WTC11 (cell line): ENCODE measurements around the gene PIWIL4. TPM values are rescaled to one million over a fixed set of nuclear protein-coding genes. Genes with fewer than 3 reads are reported as not detected.

ENCODE experiments used
- ATAC-seq: fragments of 200-7000 bp; cut with Tn5 transposase; 2 replicates; pipeline ENCODE4 v1.10.0; 2021; ENCODE audit warnings: mild to moderate bottlenecking, moderate library complexity
- CTCF ChIA-PET: fragments of 300-600 bp; sonication (Branson Sonifier 250); formaldehyde crosslinking; loops from one replicate; lab custom pipeline; 2021; ENCODE audit warnings: antibody characterized with exemption; lab: Charles Lee
- POLR2A ChIA-PET: fragments of 350-600 bp; sonication (Branson Sonifier 250); formaldehyde crosslinking; loops from one replicate; lab custom pipeline; 2021; ENCODE audit warnings: antibody characterized with exemption; lab: Charles Lee
- DNase-seq: peaks from one replicate; pipeline ENCODE4 v3.0.0; 2021; ENCODE audit warnings: low spot score
- H3K27ac Mint-ChIP-seq: 2 replicates; pipeline ENCODE4 v1.8.0; 2021; ENCODE audit warnings: mixed read lengths
- H3K27me3 Mint-ChIP-seq: 2 replicates; pipeline ENCODE4 v1.8.0; 2021; ENCODE audit warnings: low read depth, mild to moderate bottlenecking, moderate library complexity, mixed read lengths
- H3K36me3 Mint-ChIP-seq: 2 replicates; pipeline ENCODE4 v1.8.0; 2021; ENCODE audit warnings: mixed read lengths
- H3K4me1 Mint-ChIP-seq: 2 replicates; pipeline ENCODE4 v1.8.0; 2022; ENCODE audit warnings: mixed read lengths
- H3K4me3 Mint-ChIP-seq: 2 replicates; pipeline ENCODE4 v1.8.0; 2021; ENCODE audit warnings: mild to moderate bottlenecking, moderate library complexity, mixed read lengths
- H3K9me3 Mint-ChIP-seq: 2 replicates; pipeline ENCODE4 v1.8.0; 2021; ENCODE audit warnings: mixed read lengths
- ARID4B ChIP-seq: sonication (generic); formaldehyde crosslinking; IDR thresholded peaks from 2 replicates; pipeline ENCODE4 v1.8.0; 2023; ENCODE audit warnings: missing genetic modification reagents, mild to moderate bottlenecking, borderline replicate concordance
- CREB1 ChIP-seq: sonication (generic); formaldehyde crosslinking; IDR thresholded peaks from 2 replicates; pipeline ENCODE4 v1.8.0; 2023; ENCODE audit warnings: mild to moderate bottlenecking, missing genetic modification reagents
- CREM ChIP-seq: sonication (generic); formaldehyde crosslinking; IDR thresholded peaks from 2 replicates; pipeline ENCODE4 v1.8.1; 2022; ENCODE audit warnings: mild to moderate bottlenecking, missing genetic modification reagents, moderate library complexity
- E2F5 ChIP-seq: sonication (generic); formaldehyde crosslinking; IDR thresholded peaks from 2 replicates; pipeline ENCODE4 v1.8.1; 2022; ENCODE audit warnings: mild to moderate bottlenecking, moderate library complexity, missing genetic modification reagents
- EMX1 ChIP-seq: fragments of 250-450 bp; sonication (Bioruptor Pico); IDR thresholded peaks from 2 replicates; pipeline ENCODE4 v1.8.0; 2021; ENCODE audit warnings: mild to moderate bottlenecking
- ERG ChIP-seq: fragments of 250-450 bp; sonication (Bioruptor Pico); IDR thresholded peaks from 2 replicates; pipeline ENCODE4 v1.8.0; 2021; ENCODE audit warnings: mild to moderate bottlenecking
- FOXJ3 ChIP-seq: sonication (generic); formaldehyde crosslinking; IDR thresholded peaks from 2 replicates; pipeline ENCODE4 v1.9.0; 2021; ENCODE audit warnings: missing genetic modification reagents, mild to moderate bottlenecking, borderline replicate concordance
- GRHL2 ChIP-seq: fragments of 250-450 bp; sonication (Bioruptor Pico); IDR thresholded peaks from 2 replicates; pipeline ENCODE4 v1.8.0; 2022; ENCODE audit warnings: mild to moderate bottlenecking, moderate library complexity; ENCODE audit not compliant: insufficient replicate concordance, severe bottlenecking
- GTF2I ChIP-seq: fragments of 250-450 bp; sonication (Bioruptor Pico); conservative IDR thresholded peaks from 2 replicates; pipeline ENCODE4 v1.4.0; 2021; ENCODE audit warnings: mild to moderate bottlenecking
- HMGA2 ChIP-seq: fragments of 250-450 bp; sonication (Bioruptor Pico); IDR thresholded peaks from 2 replicates; pipeline ENCODE4 v1.4.0; 2021; ENCODE audit warnings: mild to moderate bottlenecking, moderate library complexity
- IRF1 ChIP-seq: sonication (generic); formaldehyde crosslinking; IDR thresholded peaks from 2 replicates; pipeline ENCODE4 v1.8.0; 2023; ENCODE audit warnings: missing genetic modification reagents
- MLX ChIP-seq: sonication (generic); formaldehyde crosslinking; IDR thresholded peaks from 2 replicates; pipeline ENCODE4 v1.8.1; 2023; ENCODE audit warnings: mild to moderate bottlenecking, missing genetic modification reagents, moderate library complexity
- MXD4 ChIP-seq: fragments of 250-450 bp; sonication (Bioruptor Pico); IDR thresholded peaks from 2 replicates; pipeline ENCODE4 v1.8.0; 2021; ENCODE audit warnings: mild to moderate bottlenecking, moderate library complexity, borderline replicate concordance
- NFATC4 ChIP-seq: fragments of 250-450 bp; sonication (Bioruptor Pico); IDR thresholded peaks from 2 replicates; pipeline ENCODE4 v1.9.0; 2021; ENCODE audit warnings: mild to moderate bottlenecking
- NR1H2 ChIP-seq: sonication (generic); formaldehyde crosslinking; IDR thresholded peaks from 2 replicates; pipeline ENCODE4 v1.9.0; 2021; ENCODE audit warnings: mild to moderate bottlenecking, moderate library complexity, missing genetic modification reagents
- NR3C1 ChIP-seq: sonication (generic); formaldehyde crosslinking; conservative IDR thresholded peaks from 2 replicates; pipeline ENCODE4 v1.8.1; 2023; ENCODE audit warnings: low read depth, mild to moderate bottlenecking, missing genetic modification reagents
- PREB ChIP-seq: sonication (generic); formaldehyde crosslinking; IDR thresholded peaks from 2 replicates; pipeline ENCODE4 v1.8.1; 2022; ENCODE audit warnings: mild to moderate bottlenecking, missing genetic modification reagents, moderate library complexity, borderline replicate concordance
- SMAD3 ChIP-seq: sonication (generic); formaldehyde crosslinking; IDR thresholded peaks from 2 replicates; pipeline ENCODE4 v1.8.0; 2022; ENCODE audit warnings: missing genetic modification reagents, mild to moderate bottlenecking, borderline replicate concordance
- SMAD4 ChIP-seq: sonication (generic); formaldehyde crosslinking; IDR thresholded peaks from 2 replicates; pipeline ENCODE4 v1.8.0; 2022; ENCODE audit warnings: mild to moderate bottlenecking, missing genetic modification reagents
- SOX15 ChIP-seq: fragments of 250-450 bp; sonication (Bioruptor Pico); IDR thresholded peaks from 2 replicates; pipeline ENCODE4 v1.9.0; 2021; ENCODE audit warnings: mild to moderate bottlenecking
- TCF7 ChIP-seq: sonication (generic); formaldehyde crosslinking; IDR thresholded peaks from 2 replicates; pipeline ENCODE4 v1.8.0; 2022; ENCODE audit warnings: mild to moderate bottlenecking, low read depth, missing genetic modification reagents, moderate library complexity
- TEAD1 ChIP-seq: sonication (generic); formaldehyde crosslinking; IDR thresholded peaks from 2 replicates; pipeline ENCODE4 v1.8.0; 2022; ENCODE audit warnings: mild to moderate bottlenecking, missing genetic modification reagents
- ZNF232 ChIP-seq: sonication (generic); formaldehyde crosslinking; IDR thresholded peaks from 2 replicates; pipeline ENCODE4 v1.8.0; 2022; ENCODE audit warnings: mild to moderate bottlenecking, missing genetic modification reagents
- total RNA-seq: library from RNA; stranded (reverse); gene quantifications from 3 replicates; pipeline ENCODE4 v1.2.3, GENCODE V29; 2021

The PIWIL4 gene
- total RNA-seq, 1 experiment from 2014 or later: 0.33 TPM

GRCh38 chr11:94581926-94582325, 14.8 kb downstream of the PIWIL4 start:
- no peak overlapping the region for H3K27ac Mint-ChIP-seq
- TF ChIP-seq GTF2I (CRISPR knock-in tag): no peak
- TF ChIP-seq EMX1 (CRISPR knock-in tag): no peak
- no peak for TF ChIP-seq HMGA2
- no peak for TF ChIP-seq GRHL2
- TF ChIP-seq, all 79 proteins: peak for 0
- POLR2A ChIA-PET: no interaction called here
- peaks cover 12% of the 10 kb centered on the region for H3K27me3 Mint-ChIP-seq
- CTCF ChIA-PET: no interaction called here
- H3K9me3 Mint-ChIP-seq: no peaks in the 10 kb centered on the region
- H3K4me3 Mint-ChIP-seq: no peak overlapping the region
- ATAC-seq (no peak), DNase-seq (no peak)
- no peaks in the 10 kb centered on the region for H3K36me3 Mint-ChIP-seq
- no peaks in the 10 kb centered on the region for H3K4me1 Mint-ChIP-seq

GRCh38 chr11:94583213-94583865, 16.2 kb downstream of the PIWIL4 start:
- ChIA-PET POLR2A (interaction anchor here (0.6 kb wide), 1 partner anchor 23 kb away, joined by 3 read pairs; no protein-coding TSS in a partner anchor), CTCF (no interaction called here)
- Mint-ChIP-seq H3K4me1 (no peaks in the 10 kb centered on the region), H3K9me3 (no peaks in the 10 kb centered on the region), H3K27me3 (peaks cover 12% of the 10 kb centered on the region), H3K27ac (no peak overlapping the region), H3K36me3 (no peaks in the 10 kb centered on the region), H3K4me3 (no peak overlapping the region)
- TF ChIP-seq MLX (CRISPR knock-in tag) (no peak), NR1H2 (CRISPR knock-in tag) (no peak), GRHL2 (no peak), SMAD4 (CRISPR knock-in tag) (no peak), MXD4 (CRISPR knock-in tag) (no peak), SMAD3 (CRISPR knock-in tag) (no peak), ARID4B (CRISPR knock-in tag) (no peak), NFATC4 (CRISPR knock-in tag) (no peak), TEAD1 (CRISPR knock-in tag) (no peak), SOX15 (CRISPR knock-in tag) (no peak), ERG (CRISPR knock-in tag) (no peak), TCF7 (CRISPR knock-in tag) (no peak), FOXJ3 (CRISPR knock-in tag) (no peak), E2F5 (no peak), PREB (CRISPR knock-in tag) (no peak), NR3C1 (no peak), CREB1 (CRISPR knock-in tag) (no peak), IRF1 (CRISPR knock-in tag) (no peak), ZNF232 (CRISPR knock-in tag) (no peak), CREM (no peak)
- ATAC-seq (no peak), DNase-seq (no peak)
